HG03066 (cell line): Measurements from ENCODE around the gene DLG1.
"Not testable (repeated sequence)": the region's sequence is repeated elsewhere in the genome, so short reads cannot be mapped to it uniquely, and the experiment has no call there.

ENCODE experiments used
- ATAC-seq: cut with Tn5 transposase; IDR thresholded peaks from one replicate; pipeline ENCODE4 v1.9.1; 2021; ENCODE audit warnings: low read depth; ENCODE audit not compliant: unreplicated experiment

Gene DLG1

GRCh38 chr3:197218210-197218609, 80.2 kb downstream of the DLG1 start:
- ATAC-seq: no peak

DNA sequence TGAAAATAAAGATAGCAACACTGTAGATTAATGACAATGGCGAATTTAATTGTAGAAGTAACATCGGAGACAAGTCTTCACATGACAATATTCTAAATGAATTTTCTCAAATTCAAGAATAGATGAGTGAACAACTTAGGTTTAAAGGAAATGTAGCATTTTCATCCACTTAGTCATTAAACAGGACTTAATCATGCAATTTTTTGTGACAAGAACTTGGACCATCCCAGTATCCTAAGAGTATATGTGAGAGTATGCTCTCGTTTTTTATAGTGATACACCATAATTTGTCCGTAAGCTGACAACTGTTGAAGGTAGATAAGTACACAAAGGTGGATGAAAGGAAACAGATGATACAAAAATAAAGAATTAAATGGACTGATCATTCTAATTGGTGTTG, 81.5 kb downstream of the DLG1 start:
- no peak for ATAC-seq

DNA sequence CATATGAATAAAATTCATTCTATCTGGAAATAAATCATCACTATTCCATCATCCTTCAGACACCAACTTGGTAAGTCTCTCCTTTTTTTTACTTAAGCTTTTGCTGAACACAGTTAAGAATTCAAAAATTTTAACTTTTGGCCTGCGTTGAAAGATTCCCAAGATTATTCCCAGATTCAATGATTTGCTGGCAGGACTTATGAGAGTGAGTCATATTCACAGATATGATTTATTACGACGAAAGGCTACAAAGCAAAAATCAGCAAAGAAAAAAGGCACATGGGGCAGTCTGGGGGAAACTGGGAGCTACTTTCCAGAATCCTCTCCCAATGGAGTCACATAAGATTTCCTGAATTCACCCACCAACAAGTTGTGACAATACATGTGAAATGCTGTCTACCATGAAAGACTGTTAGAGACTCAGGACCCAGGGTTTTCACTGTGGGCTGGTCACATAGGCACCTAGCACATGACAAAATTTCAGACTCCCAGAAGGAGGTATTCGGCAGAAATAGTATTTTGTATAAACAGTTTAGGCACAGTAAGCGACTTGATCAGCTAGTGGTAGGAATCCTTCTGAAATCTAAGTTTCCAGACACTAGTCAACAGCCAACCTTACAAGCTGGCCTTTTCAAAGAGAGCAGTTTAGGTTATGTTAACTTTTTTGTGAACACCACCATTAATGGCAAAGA, 82.1 kb downstream of the DLG1 start:
- no peak for ATAC-seq

- ATAC-seq: no peak
Measured at GRCh38 chr3:197212290-197212689, 86.1 kb downstream of the DLG1 start.

GRCh38 chr3:197211698-197212097, 86.7 kb downstream of the DLG1 start:
- not testable (repeated sequence) for ATAC-seq

DNA sequence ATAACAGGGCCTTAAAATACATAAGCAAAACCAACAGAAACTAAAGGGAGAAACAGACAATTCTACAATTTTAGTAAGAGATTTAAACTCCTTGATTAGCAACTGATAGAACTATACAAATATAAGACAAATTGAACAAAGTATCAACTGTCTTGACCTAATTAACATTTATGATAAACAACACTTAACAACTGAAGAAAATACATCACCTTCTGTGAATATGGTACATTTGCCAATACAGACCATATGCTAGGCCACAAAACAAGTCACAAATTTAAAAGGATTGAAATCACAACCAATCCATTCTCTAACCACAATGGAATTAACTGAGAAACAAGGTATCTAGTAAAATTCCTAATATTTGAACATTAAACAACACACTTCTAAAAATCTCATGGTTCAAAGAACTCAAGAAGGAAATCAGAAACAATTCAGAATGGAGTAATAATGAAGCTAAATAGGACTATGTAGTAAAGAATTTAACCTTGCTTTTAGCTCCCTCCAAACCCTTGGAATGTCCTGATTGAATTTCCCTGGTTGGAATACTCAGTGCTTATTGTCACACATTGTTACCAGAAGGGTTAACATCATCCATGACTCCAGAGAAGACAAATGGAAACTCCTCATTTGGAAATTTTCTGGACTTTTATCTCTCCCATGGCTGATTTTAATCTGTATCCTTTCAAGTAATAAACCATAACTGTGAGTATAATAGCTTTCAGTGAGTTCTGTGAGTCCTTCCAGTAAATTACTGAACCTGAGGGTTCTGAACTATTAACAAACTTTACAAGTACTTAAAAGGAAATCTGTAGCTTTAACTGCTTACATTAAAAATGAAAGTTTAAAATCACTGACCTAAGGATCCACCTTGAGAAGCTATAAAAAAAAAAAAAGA, 88.8 kb downstream of the DLG1 start:
- ATAC-seq: no peak

- ATAC-seq: no peak
Measured at GRCh38 chr3:197206913-197207312, 91.5 kb downstream of the DLG1 start.

GRCh38 chr3:197205675-197206074, 92.7 kb downstream of the DLG1 start:
- no peak for ATAC-seq

- no peak for ATAC-seq
Measured at GRCh38 chr3:197205265-197205664, 93.1 kb downstream of the DLG1 start.

DNA sequence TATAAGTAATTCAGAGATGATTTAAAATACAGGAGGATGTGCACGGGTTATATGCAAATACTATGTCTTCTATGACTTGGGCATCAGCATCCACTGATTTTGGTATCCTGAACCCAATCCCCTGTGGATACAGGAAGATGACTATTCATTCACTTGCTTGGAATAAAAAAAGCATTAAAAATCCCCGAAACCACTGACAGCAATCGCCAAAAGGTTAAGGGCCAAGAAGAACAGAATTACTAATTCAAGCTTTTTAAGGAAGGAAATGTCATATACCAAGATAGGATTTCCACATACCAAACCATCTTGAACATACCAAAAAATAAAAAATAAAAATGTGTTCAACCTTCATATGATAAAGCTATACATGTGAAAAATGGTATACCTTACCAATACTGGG, 93.7 kb downstream of the DLG1 start:
- ATAC-seq: no peak

GRCh38 chr3:197203714-197204146, 94.7 kb downstream of the DLG1 start:
- no peak for ATAC-seq

GRCh38 chr3:197202694-197203093, 95.7 kb downstream of the DLG1 start:
- ATAC-seq: no peak

DNA sequence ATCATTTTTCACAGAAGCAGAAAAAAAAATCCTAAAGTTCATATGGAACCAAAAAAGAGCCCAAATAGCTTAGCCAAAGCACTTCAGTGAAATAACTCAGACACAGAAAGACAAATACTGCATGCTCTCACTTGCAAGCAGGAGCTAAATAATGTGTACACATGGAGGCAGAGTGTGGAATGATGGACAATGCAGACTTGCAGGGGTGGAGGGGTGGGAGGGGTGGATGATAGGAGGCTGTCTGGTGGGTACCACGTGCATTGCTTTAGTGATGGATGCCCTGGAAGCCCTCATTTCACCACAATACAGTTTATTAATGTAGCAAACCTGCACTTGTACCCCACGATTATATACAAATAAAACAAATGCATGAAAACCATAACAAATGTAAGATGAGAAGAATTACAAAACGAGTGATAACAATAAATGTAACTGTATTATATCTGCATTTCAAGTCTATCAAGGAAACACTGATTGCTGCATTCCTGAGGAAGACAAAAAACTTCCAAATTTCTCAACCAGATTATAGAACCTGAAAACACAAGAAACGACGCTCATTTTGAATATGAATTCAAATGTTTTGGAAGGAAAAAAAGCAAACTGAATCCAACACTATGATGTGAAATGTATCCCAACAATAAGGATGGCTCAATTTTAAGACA, 96.5 kb downstream of the DLG1 start:
- ATAC-seq: no peak

- not testable (repeated sequence) for ATAC-seq
Measured at GRCh38 chr3:197200856-197201255, 97.6 kb downstream of the DLG1 start.

- no peak for ATAC-seq
Measured at GRCh38 chr3:197197334-197197733, 101.1 kb downstream of the DLG1 start.

GRCh38 chr3:197196192-197196591, 102.2 kb downstream of the DLG1 start:
- ATAC-seq: no peak

- ATAC-seq: no peak
Measured at GRCh38 chr3:197195326-197195725, 103.1 kb downstream of the DLG1 start.

DNA sequence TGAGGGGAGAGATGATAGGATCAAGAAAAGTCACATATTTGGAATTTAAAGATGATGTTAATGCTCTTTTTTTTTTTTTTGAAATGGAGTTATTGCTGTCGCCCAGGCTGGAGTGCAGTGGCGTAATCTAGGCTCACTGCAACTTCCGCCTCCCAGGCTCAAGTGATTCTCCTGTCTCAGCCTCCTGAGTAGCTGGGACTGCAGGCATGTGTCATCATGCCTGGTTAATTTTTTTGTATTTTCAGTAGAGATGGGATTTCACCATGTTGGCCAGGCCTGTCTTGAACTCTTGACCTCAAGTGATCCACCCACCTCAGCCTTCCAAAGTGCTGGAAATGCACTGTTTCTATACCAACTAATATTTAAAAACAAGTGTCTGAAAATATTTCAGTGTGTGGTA, 104.7 kb downstream of the DLG1 start:
- not testable (repeated sequence) for ATAC-seq

DNA sequence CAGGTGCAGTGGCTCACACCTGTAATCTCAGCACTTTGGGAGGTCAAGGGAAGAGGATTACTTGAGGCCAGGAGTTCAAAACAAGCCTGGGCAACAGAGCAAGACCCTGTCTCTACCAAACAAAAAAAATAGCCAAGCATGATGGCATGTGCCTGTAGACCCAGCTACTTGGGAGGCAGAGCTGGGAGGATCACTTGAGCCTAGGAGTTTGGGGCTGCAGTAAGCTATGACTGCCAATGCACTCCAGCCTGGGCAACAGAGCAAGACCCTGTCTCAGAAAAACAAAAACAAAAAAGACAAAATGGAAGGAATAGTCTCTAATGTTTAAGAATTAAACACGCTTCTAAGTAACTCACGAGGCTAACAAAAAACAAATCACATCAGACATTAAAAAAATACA, 106.5 kb downstream of the DLG1 start:
- no peak for ATAC-seq

DNA sequence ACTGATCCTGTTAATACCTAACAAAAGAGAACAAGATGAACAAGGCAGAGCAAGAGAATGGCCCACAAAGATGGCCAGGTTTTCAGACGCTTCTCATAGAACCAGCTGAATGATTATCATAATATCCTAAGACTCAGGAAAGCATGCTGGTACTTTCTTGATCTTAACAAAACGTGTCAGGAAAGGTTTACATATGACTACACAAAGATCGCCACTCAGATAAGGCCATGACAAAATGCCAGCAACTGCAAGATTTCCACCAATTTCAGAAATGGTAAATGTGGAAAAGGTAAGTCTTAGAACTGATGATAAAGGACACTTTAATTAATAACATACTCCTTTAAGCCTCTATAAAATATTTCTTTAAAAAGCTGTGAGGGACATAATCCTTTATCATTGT, 108.8 kb downstream of the DLG1 start:
- no peak for ATAC-seq

DNA sequence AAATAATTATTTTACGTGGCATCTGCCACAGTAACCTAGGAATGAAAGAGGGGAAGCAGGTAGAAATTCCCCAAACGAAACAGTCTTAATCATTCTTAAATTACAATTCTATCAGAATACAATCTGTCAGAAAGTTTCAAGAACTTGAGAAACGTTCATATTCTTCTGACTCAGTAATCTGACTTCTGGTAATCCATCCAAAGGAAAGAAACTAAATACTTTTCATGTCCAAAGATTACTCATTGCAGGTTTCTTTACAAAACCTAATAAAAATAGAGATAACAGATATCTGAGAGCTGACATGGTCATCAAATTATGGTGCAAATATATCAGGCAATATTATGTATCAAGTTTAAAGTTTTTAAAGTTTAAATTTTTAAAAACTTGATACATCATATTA, 109.4 kb downstream of the DLG1 start:
- no peak for ATAC-seq
